GM10266 (cell line): Measurements from ENCODE around the gene OTOGL.

ENCODE experiments used
- DNase-seq: peaks from one replicate; pipeline ENCODE4 v3.0.0; 2012; ENCODE audit errors: extremely low spot score
- TF ChIP-seq, protein P1 (sequence below): IDR thresholded peaks from 2 replicates; pipeline ENCODE4 v1.5.1; 2012; ENCODE audit warnings: mild to moderate bottlenecking, low read depth; ENCODE audit not compliant: control insufficient read depth, insufficient read depth; ENCODE audit errors: missing control alignments

OTOGL gene, protein sequence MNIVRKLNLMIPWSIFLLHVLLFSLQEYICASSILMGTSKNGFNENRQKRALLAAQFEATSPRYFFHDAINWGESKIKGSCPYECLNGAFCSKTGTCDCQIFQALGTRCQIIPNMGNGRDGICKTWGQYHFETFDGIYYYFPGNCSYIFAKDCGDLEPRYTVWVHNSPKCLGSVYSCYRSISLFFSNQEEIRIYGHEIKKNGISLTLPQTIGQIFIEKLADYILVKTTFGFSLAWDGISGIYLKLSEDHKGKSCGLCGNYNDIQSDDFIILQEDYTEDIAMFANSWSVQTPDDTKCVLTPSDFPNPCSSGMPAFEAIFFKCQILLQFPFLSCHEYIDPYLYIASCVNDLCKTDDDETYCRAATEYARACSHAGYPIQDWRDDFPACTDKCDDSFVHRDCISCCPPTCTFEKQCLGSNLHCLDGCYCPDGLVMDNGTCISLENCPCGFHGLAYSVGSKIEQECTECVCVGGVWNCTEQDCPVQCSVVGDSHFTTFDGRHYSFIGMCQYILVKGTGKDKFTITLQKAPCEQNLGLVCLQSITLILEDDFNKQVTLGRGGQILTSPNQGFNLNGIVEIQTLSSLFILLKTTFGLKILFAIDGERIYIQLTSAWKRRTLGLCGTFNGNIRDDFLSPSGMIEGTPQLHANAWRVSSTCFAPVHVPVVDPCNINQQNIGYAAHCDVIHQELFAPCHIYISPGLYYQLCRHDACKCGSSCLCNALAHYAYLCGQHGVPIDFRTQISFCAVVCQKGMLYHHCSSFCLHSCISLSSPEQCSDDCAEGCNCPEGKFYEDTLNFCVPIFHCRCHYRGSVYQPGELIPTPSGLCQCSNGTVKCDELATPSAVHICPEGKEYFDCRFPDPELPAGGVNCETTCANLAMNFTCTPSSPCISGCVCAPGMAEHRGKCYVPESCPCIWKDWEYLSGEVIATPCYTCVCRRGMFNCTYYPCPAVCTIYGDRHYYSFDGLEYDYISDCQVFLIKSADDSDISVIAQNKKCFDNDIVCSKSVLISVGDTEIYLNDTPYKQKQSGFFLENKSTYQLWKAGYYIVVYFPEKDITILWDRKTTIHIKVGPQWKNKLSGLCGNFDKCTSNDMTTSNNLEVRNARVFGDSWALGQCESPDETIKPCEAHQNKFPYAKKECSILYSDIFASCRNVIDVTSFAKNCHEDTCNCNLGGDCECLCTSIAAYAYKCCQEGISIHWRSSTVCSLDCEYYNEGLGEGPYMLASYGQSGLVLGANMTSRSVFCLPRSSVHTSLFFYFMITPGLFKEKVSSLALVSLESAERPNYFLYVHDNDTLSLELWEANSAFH (N-terminal part only)

DNA sequence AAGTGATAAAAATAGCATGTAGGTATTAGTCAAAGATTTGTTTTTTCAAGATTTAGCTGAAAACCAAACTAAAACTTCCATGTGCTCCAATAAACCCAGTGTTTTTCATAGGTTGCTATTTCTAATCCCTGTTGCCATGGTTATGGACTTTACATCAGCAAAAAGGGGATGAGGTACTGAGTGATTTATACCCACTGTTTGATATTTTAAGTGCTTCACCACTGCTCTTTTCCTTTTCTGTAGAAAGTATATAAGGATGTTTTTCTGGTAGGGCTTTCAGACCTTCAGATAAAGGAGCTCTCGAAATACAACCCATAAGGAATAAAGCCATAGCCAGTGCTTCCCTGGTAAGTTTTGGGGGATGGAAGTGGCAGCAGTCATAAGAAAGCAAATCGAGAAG, at the start of gene OTOGL:
TSS of gene OTOGL (plus strand) at position 279 of the 400 bp plus-strand sequence. CDS start 109,895 bp downstream, outside the sequence.
- TF ChIP-seq, protein P1, sequence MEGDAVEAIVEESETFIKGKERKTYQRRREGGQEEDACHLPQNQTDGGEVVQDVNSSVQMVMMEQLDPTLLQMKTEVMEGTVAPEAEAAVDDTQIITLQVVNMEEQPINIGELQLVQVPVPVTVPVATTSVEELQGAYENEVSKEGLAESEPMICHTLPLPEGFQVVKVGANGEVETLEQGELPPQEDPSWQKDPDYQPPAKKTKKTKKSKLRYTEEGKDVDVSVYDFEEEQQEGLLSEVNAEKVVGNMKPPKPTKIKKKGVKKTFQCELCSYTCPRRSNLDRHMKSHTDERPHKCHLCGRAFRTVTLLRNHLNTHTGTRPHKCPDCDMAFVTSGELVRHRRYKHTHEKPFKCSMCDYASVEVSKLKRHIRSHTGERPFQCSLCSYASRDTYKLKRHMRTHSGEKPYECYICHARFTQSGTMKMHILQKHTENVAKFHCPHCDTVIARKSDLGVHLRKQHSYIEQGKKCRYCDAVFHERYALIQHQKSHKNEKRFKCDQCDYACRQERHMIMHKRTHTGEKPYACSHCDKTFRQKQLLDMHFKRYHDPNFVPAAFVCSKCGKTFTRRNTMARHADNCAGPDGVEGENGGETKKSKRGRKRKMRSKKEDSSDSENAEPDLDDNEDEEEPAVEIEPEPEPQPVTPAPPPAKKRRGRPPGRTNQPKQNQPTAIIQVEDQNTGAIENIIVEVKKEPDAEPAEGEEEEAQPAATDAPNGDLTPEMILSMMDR: no peak
- DNase-seq: no peak

DNA sequence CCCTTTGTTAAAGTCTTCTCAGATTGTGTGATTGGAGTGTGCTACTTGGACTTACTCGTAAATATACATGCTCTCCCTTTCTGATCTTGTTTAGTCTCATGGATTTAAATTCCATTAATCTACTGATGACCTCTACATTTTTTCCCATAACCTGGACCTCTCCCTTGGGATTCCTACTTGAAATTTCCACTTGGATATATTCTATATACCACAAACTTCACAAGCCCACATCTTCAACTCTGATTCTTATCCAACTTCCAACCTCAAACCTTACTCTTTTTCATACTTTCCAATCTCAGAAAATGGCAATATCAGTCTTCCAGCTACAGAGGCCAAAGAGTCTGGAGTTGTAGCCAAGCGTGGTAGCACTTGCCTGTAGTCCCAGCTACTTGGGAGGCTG, 49.1 kb upstream of the OTOGL start:
- DNase-seq: no peak
- TF ChIP-seq, protein P1: no peak

DNA sequence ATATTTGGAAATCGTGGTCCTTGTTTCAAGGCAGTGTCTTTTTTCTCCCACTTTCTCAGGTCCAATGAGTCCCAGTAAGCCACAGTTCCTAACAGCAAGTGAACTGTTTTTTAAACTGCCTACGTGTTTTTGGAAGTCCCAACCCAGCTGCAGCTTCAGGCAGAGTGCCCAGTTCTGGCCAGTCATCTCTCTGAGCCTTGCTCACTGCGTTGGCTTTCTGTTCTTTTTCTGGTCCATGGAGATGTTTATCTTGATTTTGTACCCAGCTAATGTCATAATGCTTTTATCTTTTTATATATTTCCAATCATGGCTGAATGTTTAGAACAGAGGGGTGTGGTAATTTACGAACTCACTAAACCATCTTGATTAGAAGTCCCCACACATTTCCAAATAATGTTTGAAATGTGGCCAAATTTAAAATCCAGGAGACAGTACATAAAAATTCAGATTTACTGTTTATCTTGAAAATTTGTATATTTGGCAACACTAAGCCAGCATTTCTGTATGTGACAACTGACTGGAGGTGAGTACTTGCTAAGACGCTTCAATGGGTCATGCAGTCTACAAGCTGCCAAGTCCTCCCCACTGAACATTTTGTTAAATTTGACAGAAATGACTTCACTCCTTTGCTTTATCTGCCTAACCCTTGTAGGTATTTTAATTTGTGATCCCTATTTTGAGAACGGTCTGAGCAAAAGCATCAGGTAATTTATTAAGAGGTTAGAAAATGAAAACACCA, 46.1 kb upstream of the OTOGL start:
- no peak for DNase-seq
- TF ChIP-seq, protein P1: no peak

DNA sequence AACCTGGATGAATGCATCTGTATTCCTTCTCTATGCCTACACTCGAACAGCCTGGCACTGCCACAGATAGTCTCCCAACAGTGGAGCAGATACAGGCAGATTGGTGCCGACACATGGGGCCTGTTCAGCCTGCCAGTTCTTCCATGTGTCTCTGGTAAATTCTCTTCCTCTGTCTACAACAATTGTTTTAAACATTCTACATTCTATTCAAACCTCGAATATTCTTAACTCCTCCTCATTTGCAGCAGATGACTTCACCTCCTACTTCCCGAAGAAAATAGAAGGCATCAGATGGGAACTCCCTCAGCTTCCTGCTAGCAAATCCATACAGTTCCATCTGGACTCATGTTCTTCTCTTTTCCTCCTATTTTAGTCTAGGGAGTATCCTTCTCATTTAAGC, 43.1 kb upstream of the OTOGL start:
- TF ChIP-seq, protein P1: no peak
- no peak for DNase-seq

DNA sequence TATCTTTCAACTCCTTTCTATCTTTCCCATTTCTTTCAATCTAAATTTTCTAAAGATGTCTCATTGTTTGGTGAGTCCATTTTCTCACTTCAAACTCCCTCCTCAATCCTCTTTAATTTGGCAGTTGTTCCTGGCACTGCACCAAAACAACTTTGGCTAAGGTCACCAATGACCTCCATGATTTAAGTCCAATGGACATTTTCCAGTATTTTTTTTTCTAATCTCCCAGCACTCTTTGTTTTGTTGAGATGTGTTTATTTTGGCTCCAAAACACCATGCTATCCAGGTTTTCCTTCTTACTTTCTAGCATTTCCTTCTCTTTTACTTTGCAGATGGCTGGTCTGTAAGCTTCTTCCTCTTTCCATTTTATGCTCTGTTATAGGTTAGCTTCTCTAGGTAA, 42.5 kb upstream of the OTOGL start:
- no peak for DNase-seq
- TF ChIP-seq, protein P1: no peak

DNA sequence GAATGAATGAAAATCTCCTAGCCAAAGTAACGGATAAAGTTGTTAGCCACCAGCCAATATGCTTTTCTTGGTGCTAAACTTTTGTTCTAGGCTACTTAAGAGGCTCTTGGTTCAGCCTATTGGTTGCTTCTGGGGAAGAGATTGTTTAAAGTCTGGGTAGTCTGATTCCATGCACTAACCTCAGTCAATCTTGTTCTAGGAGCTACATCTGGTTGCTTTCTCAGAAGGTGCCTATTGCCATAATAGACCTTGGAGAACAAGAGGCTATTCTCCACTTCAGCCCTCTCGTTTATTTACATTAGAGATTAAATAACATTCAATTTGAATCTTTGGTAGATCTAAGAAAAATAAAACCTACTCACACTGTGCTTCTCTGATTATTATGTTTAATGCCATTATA, 40.8 kb upstream of the OTOGL start:
- TF ChIP-seq, protein P1: no peak
- no peak for DNase-seq
